WTC11 (cell line): ENCODE measurements around the gene CPXM2. TPM values are rescaled to one million over a fixed set of nuclear protein-coding genes. Genes with fewer than 3 reads are reported as not detected.

Experiments used
- ATAC-seq: fragments of 200-7000 bp; cut with Tn5 transposase; 2 replicates; pipeline ENCODE4 v1.10.0; 2021; ENCODE audit warnings: mild to moderate bottlenecking, moderate library complexity
- CTCF ChIA-PET: fragments of 300-600 bp; sonication (Branson Sonifier 250); formaldehyde crosslinking; loops from one replicate; lab custom pipeline; 2021; ENCODE audit warnings: antibody characterized with exemption; lab: Charles Lee
- POLR2A ChIA-PET: fragments of 350-600 bp; sonication (Branson Sonifier 250); formaldehyde crosslinking; loops from one replicate; lab custom pipeline; 2021; ENCODE audit warnings: antibody characterized with exemption; lab: Charles Lee
- DNase-seq: peaks from one replicate; pipeline ENCODE4 v3.0.0; 2021; ENCODE audit warnings: low spot score
- H3K27ac Mint-ChIP-seq: 2 replicates; pipeline ENCODE4 v1.8.0; 2021; ENCODE audit warnings: mixed read lengths
- H3K27me3 Mint-ChIP-seq: 2 replicates; pipeline ENCODE4 v1.8.0; 2021; ENCODE audit warnings: low read depth, mild to moderate bottlenecking, moderate library complexity, mixed read lengths
- H3K36me3 Mint-ChIP-seq: 2 replicates; pipeline ENCODE4 v1.8.0; 2021; ENCODE audit warnings: mixed read lengths
- H3K4me1 Mint-ChIP-seq: 2 replicates; pipeline ENCODE4 v1.8.0; 2022; ENCODE audit warnings: mixed read lengths
- H3K4me3 Mint-ChIP-seq: 2 replicates; pipeline ENCODE4 v1.8.0; 2021; ENCODE audit warnings: mild to moderate bottlenecking, moderate library complexity, mixed read lengths
- H3K9me3 Mint-ChIP-seq: 2 replicates; pipeline ENCODE4 v1.8.0; 2021; ENCODE audit warnings: mixed read lengths
- CBFB ChIP-seq: sonication (generic); formaldehyde crosslinking; IDR thresholded peaks from 2 replicates; pipeline ENCODE4 v1.8.1; 2022; ENCODE audit warnings: mild to moderate bottlenecking, low read depth, missing genetic modification reagents
- CREB1 ChIP-seq: sonication (generic); formaldehyde crosslinking; IDR thresholded peaks from 2 replicates; pipeline ENCODE4 v1.8.0; 2023; ENCODE audit warnings: mild to moderate bottlenecking, missing genetic modification reagents
- CREM ChIP-seq: sonication (generic); formaldehyde crosslinking; IDR thresholded peaks from 2 replicates; pipeline ENCODE4 v1.8.1; 2022; ENCODE audit warnings: mild to moderate bottlenecking, missing genetic modification reagents, moderate library complexity
- ESRRA ChIP-seq: sonication (generic); formaldehyde crosslinking; IDR thresholded peaks from 2 replicates; pipeline ENCODE4 v1.8.1; 2022; ENCODE audit warnings: mild to moderate bottlenecking, missing genetic modification reagents, borderline replicate concordance
- FOXJ3 ChIP-seq: sonication (generic); formaldehyde crosslinking; IDR thresholded peaks from 2 replicates; pipeline ENCODE4 v1.9.0; 2021; ENCODE audit warnings: missing genetic modification reagents, mild to moderate bottlenecking, borderline replicate concordance
- GABPB1 ChIP-seq: sonication (generic); formaldehyde crosslinking; IDR thresholded peaks from 2 replicates; pipeline ENCODE4 v1.8.1; 2023; ENCODE audit warnings: mild to moderate bottlenecking, missing genetic modification reagents
- GTF2I ChIP-seq: fragments of 250-450 bp; sonication (Bioruptor Pico); conservative IDR thresholded peaks from 2 replicates; pipeline ENCODE4 v1.4.0; 2021; ENCODE audit warnings: mild to moderate bottlenecking
- HMGA2 ChIP-seq: fragments of 250-450 bp; sonication (Bioruptor Pico); IDR thresholded peaks from 2 replicates; pipeline ENCODE4 v1.4.0; 2021; ENCODE audit warnings: mild to moderate bottlenecking, moderate library complexity
- JAZF1 ChIP-seq: fragments of 250-450 bp; sonication (Bioruptor Pico); IDR thresholded peaks from 2 replicates; pipeline ENCODE4 v1.9.0; 2021; ENCODE audit warnings: moderate library complexity, mild to moderate bottlenecking, inconsistent platforms
- MYBL2 ChIP-seq: sonication (generic); formaldehyde crosslinking; IDR thresholded peaks from 2 replicates; pipeline ENCODE4 v1.8.1; 2023; ENCODE audit warnings: mild to moderate bottlenecking, moderate library complexity, missing genetic modification reagents
- NR3C1 ChIP-seq: sonication (generic); formaldehyde crosslinking; conservative IDR thresholded peaks from 2 replicates; pipeline ENCODE4 v1.8.1; 2023; ENCODE audit warnings: low read depth, mild to moderate bottlenecking, missing genetic modification reagents
- TCF7 ChIP-seq: sonication (generic); formaldehyde crosslinking; IDR thresholded peaks from 2 replicates; pipeline ENCODE4 v1.8.0; 2022; ENCODE audit warnings: mild to moderate bottlenecking, low read depth, missing genetic modification reagents, moderate library complexity
- ZNF138 ChIP-seq: sonication (generic); formaldehyde crosslinking; conservative IDR thresholded peaks from 2 replicates; pipeline ENCODE4 v1.8.1; 2022; ENCODE audit warnings: mild to moderate bottlenecking, moderate library complexity, missing genetic modification reagents
- ZNF219 ChIP-seq: sonication (generic); formaldehyde crosslinking; IDR thresholded peaks from 2 replicates; pipeline ENCODE4 v1.8.0; 2023; ENCODE audit warnings: missing genetic modification reagents, mild to moderate bottlenecking, borderline replicate concordance
- ZNF396 ChIP-seq: fragments of 250-450 bp; sonication (Bioruptor Pico); IDR thresholded peaks from 2 replicates; pipeline ENCODE4 v1.8.0; 2021; ENCODE audit warnings: mild to moderate bottlenecking, moderate library complexity, borderline replicate concordance
- ZNF671 ChIP-seq: fragments of 250-450 bp; sonication (Bioruptor Pico); IDR thresholded peaks from 2 replicates; pipeline ENCODE4 v1.8.0; 2021; ENCODE audit warnings: mild to moderate bottlenecking
- total RNA-seq: library from RNA; stranded (reverse); gene quantifications from 3 replicates; pipeline ENCODE4 v1.2.3, GENCODE V29; 2021
- TF ChIP-seq, protein P1 (sequence below): sonication (generic); formaldehyde crosslinking; IDR thresholded peaks from 2 replicates; pipeline ENCODE4 v1.8.1; 2022; ENCODE audit warnings: mild to moderate bottlenecking, missing genetic modification reagents, moderate library complexity, borderline replicate concordance
- TF ChIP-seq, protein P2 (sequence below): fragments of 250-450 bp; sonication (Bioruptor Pico); conservative IDR thresholded peaks from 2 replicates; pipeline ENCODE4 v1.9.0; 2021; ENCODE audit warnings: mild to moderate bottlenecking
- TF ChIP-seq, protein P3 (sequence below): sonication (generic); formaldehyde crosslinking; IDR thresholded peaks from 2 replicates; pipeline ENCODE4 v1.8.0; 2023; ENCODE audit warnings: missing genetic modification reagents
- TF ChIP-seq, protein P4 (sequence below): sonication (generic); formaldehyde crosslinking; IDR thresholded peaks from 2 replicates; pipeline ENCODE4 v1.8.1; 2022; ENCODE audit warnings: missing genetic modification reagents, borderline replicate concordance
- TF ChIP-seq, protein P5 (sequence below): sonication (generic); formaldehyde crosslinking; IDR thresholded peaks from 2 replicates; pipeline ENCODE4 v1.8.0; 2023; ENCODE audit warnings: mild to moderate bottlenecking, missing genetic modification reagents
- TF ChIP-seq, protein P6 (sequence below): sonication (generic); formaldehyde crosslinking; conservative IDR thresholded peaks from 2 replicates; pipeline ENCODE4 v1.8.1; 2022; ENCODE audit warnings: mild to moderate bottlenecking, missing genetic modification reagents

CPXM2 gene
- total RNA-seq, 1 experiment from 2014 or later, result 3.4 TPM

DNA sequence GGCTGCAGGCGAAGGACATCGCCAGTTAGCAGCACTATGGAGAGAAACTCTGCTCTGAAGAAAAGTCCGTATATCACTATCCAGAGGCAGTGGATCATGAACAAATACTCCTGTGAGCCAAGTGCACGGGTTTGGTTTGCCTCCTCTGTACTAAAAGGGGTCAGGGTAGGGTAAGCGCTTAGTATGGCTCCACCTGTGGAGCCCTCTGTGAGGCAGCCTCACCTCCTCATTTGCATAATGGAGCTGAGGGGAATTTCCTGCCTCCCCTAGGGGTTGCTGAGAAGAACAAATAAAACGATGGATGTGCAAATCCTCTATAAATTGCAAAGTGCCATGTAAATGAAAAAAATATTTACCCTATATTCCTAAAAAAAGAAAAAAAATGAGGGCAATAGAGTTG lies 162.1 kb downstream of the CPXM2 start (continued):
- TF ChIP-seq, protein P1, sequence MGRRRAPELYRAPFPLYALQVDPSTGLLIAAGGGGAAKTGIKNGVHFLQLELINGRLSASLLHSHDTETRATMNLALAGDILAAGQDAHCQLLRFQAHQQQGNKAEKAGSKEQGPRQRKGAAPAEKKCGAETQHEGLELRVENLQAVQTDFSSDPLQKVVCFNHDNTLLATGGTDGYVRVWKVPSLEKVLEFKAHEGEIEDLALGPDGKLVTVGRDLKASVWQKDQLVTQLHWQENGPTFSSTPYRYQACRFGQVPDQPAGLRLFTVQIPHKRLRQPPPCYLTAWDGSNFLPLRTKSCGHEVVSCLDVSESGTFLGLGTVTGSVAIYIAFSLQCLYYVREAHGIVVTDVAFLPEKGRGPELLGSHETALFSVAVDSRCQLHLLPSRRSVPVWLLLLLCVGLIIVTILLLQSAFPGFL, result no peak
- no peak for TF ChIP-seq GABPB1 (CRISPR knock-in tag)
- TF ChIP-seq MYBL2 (CRISPR knock-in tag), result no peak
- no peak for TF ChIP-seq HMGA2 (CRISPR knock-in tag)
- TF ChIP-seq ZNF219 (CRISPR knock-in tag), result no peak
- TF ChIP-seq ZNF396 (CRISPR knock-in tag), result no peak
- TF ChIP-seq TCF7 (CRISPR knock-in tag), result no peak
- no peak for TF ChIP-seq CREB1 (CRISPR knock-in tag)
- TF ChIP-seq, all 79 proteins: peak for 0

DNA sequence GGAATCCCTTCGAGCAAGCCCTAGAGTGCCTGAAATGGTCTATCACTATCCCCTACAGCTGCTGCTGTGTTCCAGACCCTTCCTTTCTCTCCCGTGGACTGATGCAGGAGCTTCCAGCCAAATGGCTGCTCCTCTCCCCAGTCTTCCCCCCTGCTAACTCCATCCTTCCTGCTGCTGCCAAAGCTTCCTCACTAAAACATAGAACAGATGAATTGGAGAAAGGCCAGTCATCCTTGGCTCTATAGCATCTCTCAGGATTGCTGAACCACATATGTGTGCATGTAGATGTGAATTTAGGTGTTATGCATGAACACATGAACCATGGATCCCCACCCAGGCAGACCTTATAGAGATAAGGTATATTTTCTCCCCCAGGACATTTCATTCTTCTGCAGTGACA lies 164.8 kb downstream of the CPXM2 start:
- Mint-ChIP-seq H3K36me3 (peaks cover 15% of the 10 kb centered on the region), H3K27me3 (peaks cover 9% of the 10 kb centered on the region), H3K9me3 (peaks cover 19% of the 10 kb centered on the region), H3K4me3 (no peak overlapping the region), H3K4me1 (peaks cover 18% of the 10 kb centered on the region), H3K27ac (no peak overlapping the region)
- ATAC-seq (no peak), DNase-seq (no peak)
- CTCF ChIA-PET, result no interaction called here
- no peak for TF ChIP-seq GTF2I
- TF ChIP-seq ZNF138 (CRISPR knock-in tag), result no peak
- TF ChIP-seq, protein P2, sequence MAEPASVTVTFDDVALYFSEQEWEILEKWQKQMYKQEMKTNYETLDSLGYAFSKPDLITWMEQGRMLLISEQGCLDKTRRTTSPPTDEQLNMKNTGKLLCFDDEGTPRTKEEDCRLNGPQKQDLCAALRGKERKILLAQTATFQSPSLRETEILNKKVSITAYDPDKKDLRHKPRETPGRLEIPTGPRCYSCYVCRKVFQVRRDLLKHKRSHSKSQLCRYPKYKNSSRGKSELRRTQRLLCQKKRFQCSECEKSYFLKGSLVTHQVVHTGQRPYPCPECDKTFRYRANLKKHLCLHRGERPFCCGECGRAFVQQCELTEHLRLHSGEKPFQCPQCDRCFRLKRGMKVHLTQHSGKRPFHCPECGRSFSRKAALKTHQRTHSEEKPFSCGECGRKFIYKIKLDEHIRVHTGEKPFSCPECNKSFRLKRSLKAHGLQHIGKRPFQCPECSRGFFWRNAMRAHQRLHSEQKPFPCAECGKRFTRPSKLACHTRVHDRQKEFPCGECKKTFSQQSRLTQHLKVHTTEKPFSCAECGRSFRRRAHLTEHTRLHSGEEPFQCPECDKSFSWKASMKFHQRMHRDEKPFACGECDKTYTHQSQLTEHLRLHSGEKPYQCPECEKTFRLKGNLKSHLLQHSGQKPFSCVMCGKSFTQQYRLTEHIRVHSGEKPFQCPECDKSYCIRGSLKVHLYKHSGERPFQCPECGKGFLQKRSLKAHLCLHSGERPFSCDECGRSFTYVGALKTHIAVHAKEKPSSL, result no peak
- TF ChIP-seq, protein P3, sequence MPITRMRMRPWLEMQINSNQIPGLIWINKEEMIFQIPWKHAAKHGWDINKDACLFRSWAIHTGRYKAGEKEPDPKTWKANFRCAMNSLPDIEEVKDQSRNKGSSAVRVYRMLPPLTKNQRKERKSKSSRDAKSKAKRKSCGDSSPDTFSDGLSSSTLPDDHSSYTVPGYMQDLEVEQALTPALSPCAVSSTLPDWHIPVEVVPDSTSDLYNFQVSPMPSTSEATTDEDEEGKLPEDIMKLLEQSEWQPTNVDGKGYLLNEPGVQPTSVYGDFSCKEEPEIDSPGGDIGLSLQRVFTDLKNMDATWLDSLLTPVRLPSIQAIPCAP (CRISPR knock-in tag), result no peak
- TF ChIP-seq, protein P4, sequence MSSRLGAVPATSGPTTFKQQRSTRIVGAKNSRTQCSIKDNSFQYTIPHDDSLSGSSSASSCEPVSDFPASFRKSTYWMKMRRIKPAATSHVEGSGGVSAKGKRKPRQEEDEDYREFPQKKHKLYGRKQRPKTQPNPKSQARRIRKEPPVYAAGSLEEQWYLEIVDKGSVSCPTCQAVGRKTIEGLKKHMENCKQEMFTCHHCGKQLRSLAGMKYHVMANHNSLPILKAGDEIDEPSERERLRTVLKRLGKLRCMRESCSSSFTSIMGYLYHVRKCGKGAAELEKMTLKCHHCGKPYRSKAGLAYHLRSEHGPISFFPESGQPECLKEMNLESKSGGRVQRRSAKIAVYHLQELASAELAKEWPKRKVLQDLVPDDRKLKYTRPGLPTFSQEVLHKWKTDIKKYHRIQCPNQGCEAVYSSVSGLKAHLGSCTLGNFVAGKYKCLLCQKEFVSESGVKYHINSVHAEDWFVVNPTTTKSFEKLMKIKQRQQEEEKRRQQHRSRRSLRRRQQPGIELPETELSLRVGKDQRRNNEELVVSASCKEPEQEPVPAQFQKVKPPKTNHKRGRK (CRISPR knock-in tag), result no peak
- TF ChIP-seq, protein P5, sequence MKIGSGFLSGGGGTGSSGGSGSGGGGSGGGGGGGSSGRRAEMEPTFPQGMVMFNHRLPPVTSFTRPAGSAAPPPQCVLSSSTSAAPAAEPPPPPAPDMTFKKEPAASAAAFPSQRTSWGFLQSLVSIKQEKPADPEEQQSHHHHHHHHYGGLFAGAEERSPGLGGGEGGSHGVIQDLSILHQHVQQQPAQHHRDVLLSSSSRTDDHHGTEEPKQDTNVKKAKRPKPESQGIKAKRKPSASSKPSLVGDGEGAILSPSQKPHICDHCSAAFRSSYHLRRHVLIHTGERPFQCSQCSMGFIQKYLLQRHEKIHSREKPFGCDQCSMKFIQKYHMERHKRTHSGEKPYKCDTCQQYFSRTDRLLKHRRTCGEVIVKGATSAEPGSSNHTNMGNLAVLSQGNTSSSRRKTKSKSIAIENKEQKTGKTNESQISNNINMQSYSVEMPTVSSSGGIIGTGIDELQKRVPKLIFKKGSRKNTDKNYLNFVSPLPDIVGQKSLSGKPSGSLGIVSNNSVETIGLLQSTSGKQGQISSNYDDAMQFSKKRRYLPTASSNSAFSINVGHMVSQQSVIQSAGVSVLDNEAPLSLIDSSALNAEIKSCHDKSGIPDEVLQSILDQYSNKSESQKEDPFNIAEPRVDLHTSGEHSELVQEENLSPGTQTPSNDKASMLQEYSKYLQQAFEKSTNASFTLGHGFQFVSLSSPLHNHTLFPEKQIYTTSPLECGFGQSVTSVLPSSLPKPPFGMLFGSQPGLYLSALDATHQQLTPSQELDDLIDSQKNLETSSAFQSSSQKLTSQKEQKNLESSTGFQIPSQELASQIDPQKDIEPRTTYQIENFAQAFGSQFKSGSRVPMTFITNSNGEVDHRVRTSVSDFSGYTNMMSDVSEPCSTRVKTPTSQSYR (CRISPR knock-in tag), result no peak
- TF ChIP-seq ESRRA (CRISPR knock-in tag), result no peak
- TF ChIP-seq, protein P6, sequence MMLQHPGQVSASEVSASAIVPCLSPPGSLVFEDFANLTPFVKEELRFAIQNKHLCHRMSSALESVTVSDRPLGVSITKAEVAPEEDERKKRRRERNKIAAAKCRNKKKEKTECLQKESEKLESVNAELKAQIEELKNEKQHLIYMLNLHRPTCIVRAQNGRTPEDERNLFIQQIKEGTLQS, result no peak
- POLR2A ChIA-PET, result no interaction called here

DNA sequence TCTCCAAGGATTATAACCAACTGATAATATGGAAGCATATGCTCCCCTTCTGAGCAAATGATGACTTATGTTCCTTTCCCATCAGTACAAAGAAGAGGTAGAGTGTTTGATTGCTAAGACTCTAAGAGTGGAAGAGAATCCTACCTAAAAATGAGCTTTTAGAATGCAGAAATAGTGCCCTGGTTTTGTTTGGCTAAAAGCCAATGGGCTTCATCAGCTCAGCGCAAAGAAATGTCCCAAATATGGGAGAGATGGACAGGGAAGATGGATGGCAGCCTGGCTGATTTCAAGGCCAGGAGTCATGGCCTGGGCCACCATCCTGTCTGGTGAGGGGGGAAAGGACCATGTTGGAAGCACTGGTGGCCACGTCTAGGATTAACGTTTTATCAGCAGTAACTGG lies 165.2 kb downstream of the CPXM2 start:
- no peak for TF ChIP-seq CBFB
- no peak for TF ChIP-seq CREM (CRISPR knock-in tag)
- no peak for TF ChIP-seq FOXJ3 (CRISPR knock-in tag)
- TF ChIP-seq NR3C1 (CRISPR knock-in tag), result no peak
- TF ChIP-seq ZNF671 (CRISPR knock-in tag), result no peak
- TF ChIP-seq JAZF1 (CRISPR knock-in tag), result no peak
- TF ChIP-seq, all 79 proteins: peak for 0
- DNase-seq (no peak), ATAC-seq (no peak)
- ChIA-PET POLR2A (no interaction called here), CTCF (no interaction called here)
- no peak overlapping the region for H3K4me3 Mint-ChIP-seq
- no peak overlapping the region for H3K27ac Mint-ChIP-seq
- peaks cover 18% of the 10 kb centered on the region for H3K4me1 Mint-ChIP-seq
- H3K9me3 Mint-ChIP-seq, result peaks cover 15% of the 10 kb centered on the region
- peaks cover 9% of the 10 kb centered on the region for H3K27me3 Mint-ChIP-seq
- H3K36me3 Mint-ChIP-seq, result peaks cover 15% of the 10 kb centered on the region
